GM21825 (cell line): Measurements from ENCODE around the gene RHOB.
"Not testable (repeated sequence)": the region's sequence is repeated elsewhere in the genome, so short reads cannot be mapped to it uniquely, and the experiment has no call there.

Experiments used
- ATAC-seq: cut with Tn5 transposase; IDR thresholded peaks from one replicate; pipeline ENCODE4 v1.9.1; 2021; ENCODE audit warnings: mild to moderate bottlenecking, moderate library complexity; ENCODE audit not compliant: unreplicated experiment

Gene RHOB

DNA sequence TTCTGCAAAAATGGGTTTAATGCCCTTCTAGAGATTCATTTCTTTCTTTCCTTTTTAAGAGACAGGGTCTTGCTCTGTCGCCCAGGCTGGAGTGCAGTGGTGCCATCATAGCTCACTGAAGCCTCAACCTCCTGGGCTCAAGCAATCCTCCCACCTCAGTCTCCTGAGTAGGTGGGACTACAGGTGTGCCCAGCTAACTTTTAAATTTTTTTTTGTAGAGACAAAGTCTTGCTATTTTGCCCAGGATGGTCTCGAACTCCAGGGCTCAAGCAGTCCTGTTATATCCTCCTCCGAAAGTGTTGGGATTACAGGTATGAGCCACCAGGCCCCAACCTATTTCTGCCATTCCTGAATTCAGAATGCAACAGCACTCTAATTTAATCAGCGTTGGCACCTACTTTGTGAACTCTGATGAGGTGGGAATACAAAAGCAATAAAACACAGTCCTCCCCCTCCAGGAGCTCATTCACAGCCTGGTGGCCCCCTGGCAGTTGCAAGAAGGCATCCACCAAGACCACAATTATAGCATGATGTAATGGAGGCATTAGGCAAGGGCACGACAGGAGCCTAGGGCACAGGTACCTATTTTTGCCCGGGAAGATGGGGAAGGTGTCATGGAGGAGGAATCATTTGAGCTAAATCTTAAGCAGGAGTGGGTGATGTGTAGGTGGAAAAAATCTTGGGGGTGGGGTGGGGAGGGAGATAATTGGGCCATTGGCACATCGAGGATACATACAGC lies 5.1 kb downstream of the RHOB start:
- ATAC-seq = no peak

DNA sequence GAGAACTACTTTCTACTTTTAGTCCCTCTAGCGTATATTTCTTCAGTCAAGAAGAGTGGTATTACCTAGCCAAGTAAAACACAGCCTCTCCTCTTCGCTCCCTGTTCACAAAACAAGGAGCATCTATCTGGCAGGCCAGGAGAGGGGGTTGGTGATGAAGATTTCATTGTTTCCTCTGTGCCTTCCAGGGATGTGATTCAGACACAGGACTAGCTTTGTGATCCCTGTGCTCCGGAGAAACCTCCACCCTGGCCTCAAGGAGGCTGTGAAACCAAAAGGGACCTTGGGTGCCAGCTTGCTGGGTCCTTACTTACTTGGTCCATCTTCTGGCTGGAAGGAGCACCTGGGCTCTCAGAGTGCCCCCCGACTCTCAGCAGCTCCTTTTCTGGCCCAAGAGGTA lies 5.7 kb downstream of the RHOB start:
- no peak for ATAC-seq

DNA sequence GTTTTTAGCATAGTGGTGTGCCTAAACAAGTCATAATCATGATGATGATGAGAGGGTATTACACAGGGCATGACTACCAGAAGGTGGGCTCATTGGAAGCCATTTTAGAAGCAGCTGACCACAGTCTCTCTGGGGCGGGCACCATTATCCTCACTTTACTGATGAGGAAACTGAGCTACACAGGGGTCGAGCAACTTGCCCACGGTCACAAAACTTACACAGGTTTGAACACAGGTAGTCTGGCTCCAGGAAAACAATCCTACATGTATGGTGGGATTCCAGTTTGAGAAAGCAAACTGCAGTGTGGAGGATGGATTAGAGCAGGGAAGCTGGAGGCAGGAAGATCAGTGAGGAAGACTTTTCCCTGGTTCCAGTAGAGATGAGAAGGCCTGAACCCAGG lies 6.2 kb downstream of the RHOB start:
- no peak for ATAC-seq

DNA sequence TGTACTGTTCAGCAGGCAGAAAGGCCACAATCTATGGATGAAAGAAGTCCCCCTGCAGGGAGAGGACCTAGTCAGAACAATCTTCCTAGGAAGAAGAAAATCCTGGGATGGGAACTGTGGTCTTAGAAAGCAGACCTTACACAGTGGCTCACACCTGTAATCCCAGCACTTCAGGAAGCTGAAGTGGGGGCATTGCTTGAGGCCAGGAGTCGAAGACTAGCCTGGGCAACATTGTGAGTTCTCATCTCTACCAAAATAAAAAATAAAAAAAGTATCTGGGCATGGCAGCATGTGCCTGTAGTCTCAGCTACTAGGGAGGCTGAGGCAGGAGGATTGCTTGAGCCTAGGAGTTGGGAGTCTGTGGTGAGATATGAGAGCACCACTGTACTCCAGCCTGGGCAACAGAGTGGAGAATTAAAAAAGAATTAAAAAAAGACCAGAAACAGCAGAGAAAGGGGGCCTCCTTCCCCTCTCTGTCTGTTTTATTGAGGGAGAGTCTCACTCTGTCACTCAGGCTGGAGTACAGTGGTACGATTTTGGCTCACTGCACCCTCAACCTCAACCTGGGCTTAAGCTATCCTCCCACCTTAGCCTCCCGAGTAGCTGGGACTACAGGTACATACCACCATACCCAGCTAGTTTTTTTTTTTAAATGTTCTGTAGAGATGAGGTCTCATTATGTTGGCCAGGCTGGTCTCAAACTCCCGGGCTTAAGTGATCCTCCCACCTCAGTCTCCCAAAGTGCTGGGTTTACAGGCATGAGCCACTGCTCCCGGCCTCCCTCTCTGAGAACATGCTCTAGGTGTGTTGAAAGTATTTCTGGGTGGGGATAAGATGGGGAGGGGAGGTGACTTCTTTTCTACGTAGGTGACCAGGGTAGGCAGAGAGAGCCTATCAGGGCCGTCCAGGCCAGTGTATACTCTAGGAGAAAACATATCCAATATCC lies 7.4 kb downstream of the RHOB start:
- ATAC-seq = no peak

DNA sequence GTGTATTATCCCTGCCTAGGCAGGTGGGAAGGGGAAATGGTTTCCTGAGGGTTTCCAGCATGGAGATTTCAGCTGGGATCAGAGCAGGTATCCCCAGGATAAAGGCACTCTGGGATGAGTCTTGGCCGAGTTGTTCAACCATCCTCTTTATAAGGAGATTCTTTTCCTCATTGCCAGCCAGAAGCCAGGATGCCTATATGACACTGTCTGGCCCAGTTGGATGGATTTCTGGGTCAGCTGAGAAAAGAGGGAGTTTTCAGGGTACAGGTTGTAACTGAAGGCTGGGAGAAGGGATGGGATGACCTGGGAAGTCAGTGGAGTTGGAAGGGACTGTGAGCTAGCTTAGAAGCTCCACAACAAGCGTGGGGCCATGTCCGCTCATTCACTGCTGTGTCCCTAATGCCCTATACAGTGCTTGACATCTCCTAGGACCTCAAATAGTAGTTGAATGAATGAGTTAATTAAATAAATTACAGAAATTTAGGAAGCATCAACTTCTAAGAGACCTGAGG lies 8.3 kb downstream of the RHOB start:
- no peak for ATAC-seq

DNA sequence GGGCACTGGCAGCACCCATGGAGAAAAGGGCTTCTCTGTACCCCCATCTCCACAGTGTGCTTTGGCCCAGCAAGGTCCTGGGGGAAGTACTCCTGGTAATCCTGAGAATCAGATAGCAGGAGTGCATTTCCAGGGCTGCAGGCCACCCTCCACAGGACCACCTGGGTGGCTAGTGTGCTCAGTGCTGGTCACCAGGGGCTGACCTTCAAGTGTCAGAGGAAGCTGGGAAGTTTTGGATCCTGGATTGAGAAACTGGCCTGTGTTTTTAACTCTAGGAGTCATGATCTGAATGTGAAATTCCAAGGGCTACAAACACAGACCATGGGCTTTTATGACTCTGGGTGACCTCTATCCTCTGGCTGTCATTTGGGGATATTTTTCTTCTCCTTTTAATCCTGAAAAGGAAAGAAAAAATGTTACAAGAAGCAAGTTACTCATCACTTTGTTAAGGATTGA lies 9.3 kb downstream of the RHOB start:
- no peak for ATAC-seq

DNA sequence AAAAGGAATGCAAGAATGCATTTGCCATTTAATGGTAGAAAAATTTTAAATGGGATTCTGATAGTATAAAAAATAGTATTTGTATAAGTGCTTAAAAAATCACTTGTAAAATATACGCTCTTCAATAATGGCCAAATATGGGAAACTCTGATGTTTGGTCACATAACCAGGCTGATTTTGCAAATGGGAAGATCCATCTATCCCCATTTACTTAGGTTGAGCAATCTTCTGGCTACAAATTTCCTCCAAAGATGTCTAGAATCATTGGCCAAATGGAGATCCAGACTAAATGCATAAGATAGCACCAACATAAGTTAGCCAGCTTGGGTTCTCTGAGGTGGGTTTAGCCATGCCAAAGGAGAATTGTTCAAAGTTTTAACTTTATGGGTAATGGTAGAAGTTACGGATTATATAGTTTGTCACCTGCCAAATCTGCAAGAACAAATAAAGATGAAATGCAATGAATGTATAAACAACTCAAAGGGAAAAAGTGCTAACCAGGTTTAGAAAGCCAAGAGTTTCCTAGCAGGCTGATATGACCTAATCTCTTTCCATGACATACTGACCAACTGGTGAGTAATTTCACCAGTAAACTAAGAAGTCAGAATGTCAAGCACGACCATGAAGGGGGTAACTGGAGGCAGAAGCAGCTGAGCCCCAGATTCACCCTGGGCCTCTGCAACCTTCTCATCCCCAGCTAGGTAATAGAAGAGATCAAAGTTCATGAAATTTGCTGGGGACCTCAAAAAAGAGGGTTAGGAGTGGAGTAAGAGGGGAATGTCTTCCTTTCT lies 10.0 kb downstream of the RHOB start:
- ATAC-seq = no peak

DNA sequence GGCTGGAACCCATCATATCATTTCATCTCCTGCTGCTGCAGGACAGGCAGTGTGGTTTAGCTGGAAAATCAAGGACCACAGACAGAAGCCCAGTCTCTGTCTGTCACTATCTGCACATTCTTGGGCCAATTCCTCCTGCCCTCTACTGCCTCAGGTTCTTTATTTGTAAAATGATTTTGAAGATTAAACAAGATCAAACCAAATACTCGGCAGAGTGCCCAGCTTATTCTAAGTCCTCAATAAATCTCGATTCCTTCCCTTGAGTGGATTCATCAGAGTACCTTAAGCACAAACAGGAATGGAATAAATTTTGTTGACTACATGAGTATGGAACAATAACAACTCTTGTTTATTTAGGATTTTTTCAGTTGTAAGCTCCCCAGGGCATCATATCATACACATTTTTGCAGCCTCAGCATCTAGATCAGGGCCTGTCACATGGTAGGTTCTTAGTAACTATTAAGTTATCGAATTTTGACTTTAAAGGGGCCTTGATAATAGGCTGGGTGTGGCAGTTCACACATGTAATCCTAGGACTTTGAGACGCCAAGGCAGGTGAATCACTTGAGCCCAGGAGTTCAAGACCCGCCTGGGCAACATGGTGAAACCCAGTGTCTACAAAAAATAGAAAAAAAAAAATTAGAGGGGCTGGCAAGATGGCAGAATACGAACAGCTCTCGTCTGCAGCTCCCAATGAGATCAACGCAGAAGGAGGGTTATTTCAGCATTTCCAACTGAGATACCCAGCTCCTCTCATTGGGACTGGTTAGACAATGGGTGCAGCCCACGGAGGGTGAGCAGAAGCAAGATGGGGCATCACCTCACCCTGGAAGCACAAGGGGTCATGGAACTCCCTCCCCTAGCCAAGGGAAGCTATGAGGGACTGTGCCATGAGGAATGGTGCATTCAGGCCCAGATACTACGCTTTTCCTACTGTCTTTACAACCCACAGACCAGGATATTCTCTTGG lies 11.1 kb downstream of the RHOB start:
- no peak for ATAC-seq

DNA sequence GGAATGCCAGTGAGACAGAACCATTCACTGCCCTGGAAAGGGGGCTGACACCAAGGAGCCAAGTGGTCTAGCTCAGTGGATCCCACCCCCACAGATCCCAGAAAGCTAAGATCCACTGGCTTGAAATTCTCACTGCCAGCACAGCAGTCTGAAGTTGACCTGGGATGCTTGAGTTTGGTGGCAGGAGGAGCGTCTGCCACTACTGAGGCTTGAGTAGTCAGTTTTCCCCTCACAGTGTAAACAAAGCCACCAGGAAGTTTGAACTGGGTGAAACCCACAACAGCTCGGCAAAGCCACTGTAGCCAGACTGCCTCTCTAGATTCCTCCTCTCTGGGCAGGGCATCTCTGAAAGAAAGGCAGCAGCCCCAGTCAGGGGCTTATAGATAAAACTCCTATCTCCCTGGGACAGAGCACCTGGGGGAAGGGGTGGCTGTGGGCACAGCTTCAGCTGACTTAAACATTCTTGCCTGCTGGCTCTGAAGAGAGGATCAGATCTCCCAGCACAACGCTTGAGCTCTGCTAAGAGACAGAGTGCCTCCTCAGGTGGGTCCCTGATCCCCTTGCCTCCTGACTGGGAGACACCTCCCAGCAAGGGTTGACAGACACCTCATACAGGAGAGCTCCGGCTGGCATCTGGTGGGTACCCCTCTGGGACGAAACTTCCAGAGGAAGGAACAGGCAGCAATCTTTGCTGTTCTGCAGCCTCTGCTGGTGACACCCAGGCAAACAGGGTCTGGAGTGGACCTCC lies 12.0 kb downstream of the RHOB start:
- not testable (repeated sequence) for ATAC-seq

DNA sequence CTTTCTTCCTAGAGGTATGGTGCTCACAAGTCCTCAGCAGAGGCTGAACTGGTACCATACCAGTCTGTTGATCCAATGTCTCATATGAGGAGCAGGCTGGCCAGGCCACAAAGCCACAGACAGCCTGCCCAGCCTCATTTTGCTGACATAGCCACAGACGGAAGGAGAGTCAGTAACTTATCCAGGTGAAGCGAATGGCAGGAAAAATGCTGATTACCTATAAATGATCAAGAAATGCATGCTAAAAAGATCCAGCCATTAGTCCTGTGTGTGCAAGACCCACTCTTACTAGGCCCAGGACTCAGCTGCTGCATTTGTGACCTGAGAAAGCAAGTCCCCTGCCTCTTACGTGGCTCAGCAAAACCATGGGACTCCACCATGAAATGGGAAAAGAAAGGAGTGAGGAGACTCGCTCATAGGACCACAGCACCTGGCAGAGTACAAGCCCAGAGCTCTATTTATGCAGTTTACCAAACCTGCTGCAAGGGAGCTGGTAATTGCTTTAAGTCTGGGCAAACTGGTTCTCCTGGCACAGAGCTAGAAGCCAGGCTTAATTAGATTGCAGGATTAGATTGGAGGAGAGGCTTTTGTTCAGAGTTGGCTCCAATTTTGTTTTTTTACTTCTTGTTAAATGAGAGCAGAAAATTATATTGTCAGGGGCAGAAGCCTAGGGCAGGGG lies 19.0 kb downstream of the RHOB start:
- no peak for ATAC-seq

DNA sequence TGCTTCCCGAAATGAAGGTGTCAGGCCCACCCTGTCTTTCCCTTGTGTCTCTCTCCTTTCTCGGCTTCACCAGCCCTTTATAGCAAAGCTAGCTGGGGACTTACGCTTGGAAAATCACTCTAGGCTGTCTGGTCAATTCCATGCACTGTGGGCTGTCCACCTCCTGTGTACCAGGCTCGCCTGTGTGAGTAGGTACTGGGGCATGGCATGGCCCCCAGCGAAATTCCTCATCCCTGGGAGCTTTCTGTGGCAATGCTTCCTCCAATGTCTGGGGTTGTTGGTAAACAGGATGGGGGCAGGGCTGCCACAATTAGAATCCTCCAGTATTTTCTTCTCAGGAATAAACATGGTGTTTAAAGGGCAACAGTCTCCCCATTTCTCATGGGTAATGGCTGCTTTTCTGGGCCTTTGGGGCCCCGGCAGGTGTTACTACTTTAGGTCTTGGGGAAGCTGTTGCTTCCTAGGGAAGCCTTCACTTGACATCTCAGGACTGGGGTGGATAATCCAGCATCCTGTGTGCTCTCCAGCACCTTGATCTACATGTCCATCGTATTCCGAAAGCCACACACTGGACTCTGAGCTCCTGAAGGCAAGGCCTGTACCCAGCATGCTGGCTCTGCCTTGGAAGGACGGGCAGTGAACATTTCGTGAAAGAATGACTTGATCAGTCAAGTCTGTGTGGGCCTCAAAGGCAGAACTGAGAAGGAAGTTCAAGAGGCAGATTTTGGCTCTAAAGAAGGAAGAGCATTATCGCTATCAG lies 21.1 kb downstream of the RHOB start:
- no peak for ATAC-seq

DNA sequence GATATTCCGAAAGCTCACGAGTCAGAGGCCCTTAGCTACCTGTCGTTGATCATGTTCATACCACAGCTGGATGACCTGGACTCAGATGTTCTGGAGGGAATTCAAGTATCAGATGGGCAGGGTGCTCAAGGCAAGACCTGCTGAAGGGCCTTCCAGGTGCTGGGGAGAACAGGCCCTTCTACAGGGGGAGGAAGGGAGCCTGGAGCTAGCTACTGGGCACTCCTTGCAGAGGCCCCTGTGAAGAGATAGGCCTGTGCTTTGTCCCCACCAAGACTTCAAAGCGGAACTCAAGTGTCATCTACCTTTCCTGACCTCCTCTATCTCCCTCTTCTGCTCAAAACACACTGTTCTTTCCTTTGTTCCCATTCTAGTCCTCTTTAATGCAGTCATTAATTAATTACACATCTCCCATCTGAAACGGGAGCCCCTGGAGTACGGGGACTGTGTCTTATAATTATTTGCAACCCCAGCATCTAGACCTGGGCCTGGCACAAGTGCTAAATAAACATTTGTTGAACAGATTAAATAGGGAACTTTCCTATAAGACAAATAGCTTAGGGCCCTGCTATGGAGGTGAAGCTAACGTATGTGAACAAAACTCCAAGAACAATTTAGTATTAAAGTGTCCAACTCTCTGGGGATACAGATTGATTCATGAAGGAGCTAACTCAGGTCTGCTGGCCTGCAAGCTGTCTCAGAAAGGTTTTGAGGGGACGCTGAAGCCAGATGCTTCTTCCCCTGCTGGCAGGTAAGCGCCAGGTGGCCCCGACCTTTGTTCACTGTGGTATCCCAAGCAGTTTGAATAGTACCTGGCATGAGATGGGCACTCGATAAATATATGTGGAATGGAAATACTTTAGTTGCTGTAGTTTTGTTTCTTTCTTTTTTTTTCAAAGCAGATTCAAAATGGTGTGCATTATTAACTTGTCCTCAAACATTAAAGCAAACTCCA lies 22.0 kb downstream of the RHOB start:
- no peak for ATAC-seq

DNA sequence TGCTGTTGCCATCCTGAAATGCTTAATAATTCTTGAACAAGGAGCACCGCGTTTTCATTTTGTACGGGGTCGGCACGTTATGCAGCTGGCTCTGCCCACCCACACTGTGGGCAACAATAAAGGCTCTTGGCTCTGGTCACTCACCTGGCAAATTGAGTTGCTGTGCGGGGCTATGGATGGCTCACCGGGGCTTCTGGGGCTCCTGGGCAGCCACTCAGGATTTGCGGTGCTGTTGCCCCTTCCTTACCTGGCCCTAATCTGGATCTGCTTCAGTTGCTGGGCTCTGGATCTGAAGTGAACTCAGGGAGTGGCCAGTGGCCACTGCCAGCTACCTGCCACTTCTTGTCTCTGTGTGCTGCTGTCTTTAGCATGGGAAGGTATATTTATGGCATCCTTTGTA lies 22.7 kb downstream of the RHOB start:
- no peak for ATAC-seq

DNA sequence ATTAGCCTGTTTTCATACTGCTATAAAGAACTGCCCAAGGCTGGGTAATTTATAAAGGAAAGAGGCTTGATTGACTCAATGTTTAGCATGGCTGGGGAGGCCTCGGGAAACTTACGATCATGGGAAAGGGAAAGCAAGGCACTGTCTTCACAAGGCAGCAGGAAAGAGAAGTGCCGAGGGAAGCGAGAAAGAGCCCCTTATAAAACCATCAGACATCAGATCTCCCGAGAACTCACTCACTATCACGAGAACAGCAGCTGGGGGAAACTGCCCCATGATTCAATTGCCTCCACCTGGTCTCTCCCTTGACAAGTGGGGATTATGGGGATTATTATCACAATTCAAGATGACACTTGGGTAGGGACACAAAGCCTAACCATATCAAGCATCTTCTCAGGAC lies 23.3 kb downstream of the RHOB start:
- no peak for ATAC-seq

DNA sequence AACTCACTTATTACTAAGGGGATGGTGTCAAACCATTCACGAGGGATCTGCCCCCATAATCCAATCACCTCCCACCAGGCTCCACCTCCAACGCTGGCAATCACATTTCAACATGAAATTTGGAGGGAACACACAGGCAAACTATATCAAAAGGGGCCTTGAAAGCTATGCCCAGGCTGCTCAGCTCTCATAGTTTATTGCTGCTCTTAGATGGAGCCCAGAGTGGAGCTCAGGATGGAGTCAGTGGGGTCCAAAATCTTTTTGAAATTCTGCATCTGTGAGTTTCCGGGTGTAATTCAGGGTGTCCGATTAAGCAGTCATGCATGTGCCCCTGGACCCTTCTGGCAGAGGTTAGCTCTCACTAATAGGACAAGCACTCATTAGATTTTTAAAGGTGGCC lies 24.3 kb downstream of the RHOB start:
- ATAC-seq = no peak

DNA sequence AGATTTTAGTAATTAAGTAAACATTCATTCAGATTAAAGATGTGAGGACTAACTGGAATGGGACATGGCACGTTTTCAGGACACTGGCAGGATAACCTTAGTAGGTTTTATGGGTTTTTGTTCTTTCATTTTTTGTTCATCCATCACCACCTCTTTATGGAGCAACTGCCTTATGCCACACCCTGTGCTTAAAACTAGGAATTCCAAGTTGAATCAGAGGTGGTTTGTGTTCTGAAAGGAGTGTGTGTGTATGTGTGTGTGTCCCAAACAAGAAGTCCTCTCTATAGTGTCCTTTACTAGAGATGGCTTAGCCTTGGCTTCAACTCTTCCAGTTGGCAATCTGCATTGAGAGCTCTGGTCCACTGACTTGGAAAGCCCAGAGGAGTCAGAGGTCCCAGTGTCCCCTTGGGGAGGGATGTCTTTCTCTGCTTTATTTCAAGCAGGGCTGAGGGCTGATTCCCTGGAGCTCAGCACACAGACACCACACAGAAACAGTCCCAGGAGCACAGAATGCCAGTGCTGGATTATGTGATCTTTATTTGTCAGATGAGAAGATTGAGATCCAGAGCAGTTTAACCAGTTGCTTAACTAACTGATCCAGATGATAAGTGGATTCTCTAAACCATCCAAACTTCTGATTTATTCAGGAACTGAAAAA lies 25.2 kb downstream of the RHOB start:
- no peak for ATAC-seq
